ENCODE measurements around the gene TRIP13. TPM values are rescaled to one million over a fixed set of nuclear protein-coding genes. Genes with fewer than 3 reads are reported as not detected.

Gene TRIP13
- total and polyA plus RNA-seq, 4 donors, result 2.7 to 6.2 (median 3.2) TPM

DNA sequence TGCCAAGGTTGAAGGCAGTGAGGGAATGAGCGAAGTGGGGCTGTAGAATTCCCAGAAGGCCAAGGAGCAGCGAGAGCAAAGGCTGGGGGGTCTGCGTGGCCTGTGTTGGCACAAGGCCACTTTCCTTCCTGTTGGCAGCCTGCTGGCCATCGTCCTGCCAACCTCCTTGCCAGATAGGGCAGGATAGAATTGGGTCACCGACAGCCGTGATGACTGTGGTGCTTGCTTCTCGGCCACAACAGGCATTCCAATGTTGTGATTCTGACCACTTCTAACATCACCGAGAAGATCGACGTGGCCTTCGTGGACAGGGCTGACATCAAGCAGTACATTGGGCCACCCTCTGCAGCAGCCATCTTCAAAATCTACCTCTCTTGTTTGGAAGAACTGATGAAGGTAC lies 18.9 kb downstream of the TRIP13 start:
- Histone ChIP-seq H3K27ac (ENCODE audit: low read depth in 1 of 2, low read length in 1 of 2) (no peak overlapping the region), H3K27me3 (ENCODE audit: control insufficient read depth in 3 of 3, insufficient read depth in 3 of 3, low read length in 2 of 3) (no peaks in the 10 kb centered on the region), H3K9me3 (ENCODE audit: control insufficient read depth in 4 of 4, insufficient read depth in 3 of 4, low read length in 3 of 4) (no peaks in the 10 kb centered on the region), H3K36me3 (ENCODE audit: control insufficient read depth in 4 of 4, insufficient read depth in 4 of 4, low read length in 4 of 4) (peaks cover 0 to 9% (median 6%) of the 10 kb centered on the region in 4 donors), H3K4me3 (no peak overlapping the region), H3K9ac (ENCODE audit: insufficient read depth in 1 of 2, low read length in 2 of 2) (no peak overlapping the region), H3K4me1 (ENCODE audit: control insufficient read depth in 5 of 5, insufficient read depth in 5 of 5, low read length in 5 of 5) (no peaks in the 10 kb centered on the region)
- ATAC-seq (ENCODE audit: insufficient read depth, low FRiP score) (no peak), DNase-seq (no peak)
- WGBS, 2 donors, result 79 to 85% methylated on average over 11 of the region's 11 CpGs
- TF ChIP-seq CTCF (IDR thresholded peaks at IDR 0.05; ENCODE audit: control extremely low read depth, extremely low read depth), result no peak

GRCh38 chr5:912280-913091 lies 19.8 kb downstream of the TRIP13 start:
- Histone ChIP-seq H3K9me3 (ENCODE audit: control insufficient read depth in 4 of 4, insufficient read depth in 3 of 4, low read length in 3 of 4) (no peaks in the 10 kb centered on the region), H3K4me1 (ENCODE audit: control insufficient read depth in 5 of 5, insufficient read depth in 5 of 5, low read length in 5 of 5) (no peaks in the 10 kb centered on the region), H3K27ac (ENCODE audit: low read depth in 1 of 2, low read length in 1 of 2) (no peak overlapping the region), H3K9ac (ENCODE audit: insufficient read depth in 1 of 2, low read length in 2 of 2) (no peak overlapping the region), H3K4me3 (no peak overlapping the region), H3K27me3 (ENCODE audit: control insufficient read depth in 3 of 3, insufficient read depth in 3 of 3, low read length in 2 of 3) (no peaks in the 10 kb centered on the region), H3K36me3 (ENCODE audit: control insufficient read depth in 4 of 4, insufficient read depth in 4 of 4, low read length in 4 of 4) (peaks cover 0 to 9% (median 7%) of the 10 kb centered on the region in 4 donors)
- no peak for DNase-seq
- no peak for ATAC-seq (ENCODE audit: insufficient read depth, low FRiP score)
- WGBS, 2 donors, result 91 to 96% methylated on average over 44 of the region's 44 CpGs
- no peak for TF ChIP-seq CTCF (IDR thresholded peaks at IDR 0.05; ENCODE audit: control extremely low read depth, extremely low read depth)

DNA sequence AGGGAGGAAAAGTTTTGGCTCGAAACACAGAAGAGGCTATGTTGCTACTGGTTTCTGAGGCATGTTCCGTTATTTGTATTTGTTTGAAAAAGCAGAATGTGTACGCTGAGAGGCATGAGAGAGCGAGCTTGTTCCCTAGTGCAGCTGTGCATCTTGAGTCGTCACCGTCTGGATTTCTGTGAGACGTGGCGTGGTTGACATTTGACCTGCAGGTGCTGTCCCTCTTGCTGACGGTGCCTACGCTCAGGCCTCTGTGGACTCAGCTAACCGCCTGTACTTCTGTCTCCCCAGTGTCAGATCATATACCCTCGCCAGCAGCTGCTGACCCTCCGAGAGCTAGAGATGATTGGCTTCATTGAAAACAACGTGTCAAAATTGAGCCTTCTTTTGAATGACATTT lies 21.5 kb downstream of the TRIP13 start:
- ATAC-seq (ENCODE audit: insufficient read depth, low FRiP score) (no peak), DNase-seq (no peak)
- no peaks in the 10 kb centered on the region for H3K27me3 ChIP-seq (ENCODE audit: control insufficient read depth in 3 of 3, insufficient read depth in 3 of 3, low read length in 2 of 3)
- WGBS, 2 donors, result 86 to 96% methylated on average over 14 of the region's 14 CpGs
- peaks cover 0 to 7% (median 3%) of the 10 kb centered on the region in 4 donors for H3K36me3 ChIP-seq (ENCODE audit: control insufficient read depth in 4 of 4, insufficient read depth in 4 of 4, low read length in 4 of 4)
- H3K27ac ChIP-seq (ENCODE audit: low read depth in 1 of 2, low read length in 1 of 2), result no peak overlapping the region
- no peaks in the 10 kb centered on the region for H3K4me1 ChIP-seq (ENCODE audit: control insufficient read depth in 5 of 5, insufficient read depth in 5 of 5, low read length in 5 of 5)
- H3K9me3 ChIP-seq (ENCODE audit: control insufficient read depth in 4 of 4, insufficient read depth in 3 of 4, low read length in 3 of 4), result no peaks in the 10 kb centered on the region
- H3K4me3 ChIP-seq, result no peak overlapping the region
- no peak overlapping the region for H3K9ac ChIP-seq (ENCODE audit: insufficient read depth in 1 of 2, low read length in 2 of 2)
- no peak for TF ChIP-seq CTCF (IDR thresholded peaks at IDR 0.05; ENCODE audit: control extremely low read depth, extremely low read depth)
